BE2C (cell line): Measurements from ENCODE around the gene PHLDB3.
"Not testable (repeated sequence)": the region's sequence is repeated elsewhere in the genome, so short reads cannot be mapped to it uniquely, and the experiment has no call there.

Experiments used
- DNase-seq: peaks from one replicate; pipeline ENCODE4 v3.0.0-alpha.2; 2020
- H3K27me3 ChIP-seq: fragments of 250-450 bp; sonication (Bioruptor Pico); 2 replicates; pipeline ENCODE4 v1.5.1; 2020; ENCODE audit warnings: mild to moderate bottlenecking
- H3K36me3 ChIP-seq: fragments of 250-450 bp; sonication (Bioruptor Pico); 2 replicates; pipeline ENCODE4 v1.5.1; 2020; ENCODE audit warnings: mild to moderate bottlenecking
- H3K4me1 ChIP-seq: fragments of 250-450 bp; sonication (Bioruptor Pico); 2 replicates; pipeline ENCODE4 v1.5.1; 2020
- H3K4me3 ChIP-seq: 2 replicates; pipeline ENCODE4 v1.5.1; 2011; ENCODE audit warnings: low read depth, low read length
- H3K9me3 ChIP-seq: fragments of 250-450 bp; sonication (Bioruptor Pico); 2 replicates; pipeline ENCODE4 v1.5.1; 2020
- CTCF ChIP-seq: IDR thresholded peaks from 2 replicates; pipeline ENCODE4 v1.5.1; 2012; ENCODE audit warnings: mild to moderate bottlenecking, low read depth, low read length

Gene PHLDB3

GRCh38 chr19:43439709-43440063 is 64.9 kb downstream of the PHLDB3 start:
- no peaks in the 10 kb centered on the region for H3K4me1 ChIP-seq
- TF ChIP-seq CTCF, result no peak
- H3K9me3 ChIP-seq, result no peaks in the 10 kb centered on the region
- no peak overlapping the region for H3K4me3 ChIP-seq
- no peak for DNase-seq
- H3K36me3 ChIP-seq, result no peaks in the 10 kb centered on the region
- no peaks in the 10 kb centered on the region for H3K27me3 ChIP-seq

GRCh38 chr19:43439032-43439708 is 65.4 kb downstream of the PHLDB3 start:
- no peaks in the 10 kb centered on the region for H3K27me3 ChIP-seq
- no peak for TF ChIP-seq CTCF

GRCh38 chr19:43438291-43439031 is 66.1 kb downstream of the PHLDB3 start:
- no peaks in the 10 kb centered on the region for H3K4me1 ChIP-seq
- H3K36me3 ChIP-seq, result no peaks in the 10 kb centered on the region
- no peak overlapping the region for H3K4me3 ChIP-seq
- no peaks in the 10 kb centered on the region for H3K9me3 ChIP-seq
- no peak for TF ChIP-seq CTCF
- DNase-seq, result peak; percentile 78
- H3K27me3 ChIP-seq, result no peaks in the 10 kb centered on the region

More at GRCh38 chr19:43439032-43439708, 65.4 kb downstream of the PHLDB3 start:
- H3K4me1 ChIP-seq, result no peaks in the 10 kb centered on the region
- no peak overlapping the region for H3K4me3 ChIP-seq
- H3K9me3 ChIP-seq, result no peaks in the 10 kb centered on the region
- H3K36me3 ChIP-seq, result no peaks in the 10 kb centered on the region
- DNase-seq, result no peak

- no peaks in the 10 kb centered on the region for H3K36me3 ChIP-seq
- H3K27me3 ChIP-seq, result no peaks in the 10 kb centered on the region
- no peaks in the 10 kb centered on the region for H3K9me3 ChIP-seq
- no peak for DNase-seq
- no peak for TF ChIP-seq CTCF
- no peaks in the 10 kb centered on the region for H3K4me1 ChIP-seq
- H3K4me3 ChIP-seq, result no peak overlapping the region
These were observed 66.8 kb downstream of the PHLDB3 start for GRCh38 chr19:43437712-43438111.

- H3K27me3 ChIP-seq, H3K4me3 ChIP-seq, DNase-seq, H3K4me1 ChIP-seq, H3K36me3 ChIP-seq, H3K9me3 ChIP-seq: not testable (repeated sequence)
These were observed 67.3 kb downstream of the PHLDB3 start for GRCh38 chr19:43437284-43437683.

- H3K27me3 ChIP-seq, result no peaks in the 10 kb centered on the region
- H3K9me3 ChIP-seq, result no peaks in the 10 kb centered on the region
- no peaks in the 10 kb centered on the region for H3K36me3 ChIP-seq
- DNase-seq, result no peak
- TF ChIP-seq CTCF, result no peak
- H3K4me3 ChIP-seq, result no peak overlapping the region
- H3K4me1 ChIP-seq, result no peaks in the 10 kb centered on the region
These were observed 68.8 kb downstream of the PHLDB3 start for GRCh38 chr19:43435775-43436174.
